ENCODE measurements around the gene CFAP300. TPM values are rescaled to one million over a fixed set of nuclear protein-coding genes. Genes with fewer than 3 reads are reported as not detected.

CFAP300 gene
- polyA plus RNA-seq, 1 of the 3 experiments (the other 2 are of a cell fraction): 1.5 TPM

GRCh38 chr11:102120437-102120973 is 73.3 kb downstream of the CFAP300 start:
- Histone ChIP-seq H3K4me1 (ENCODE audit: control insufficient read depth in 1 of 2, insufficient read depth in 2 of 2, low read depth in 1 of 2, low read length in 1 of 2) (peaks cover 0 to 57% of the 10 kb centered on the region in 2 experiments; a peak in 3 of 4 replicates), H3K9me2 (no peaks in the 10 kb centered on the region), H2AFZ (ENCODE audit: low read depth) (no peak overlapping the region), H3K36me3 (replicated peaks in 1 of 2; ENCODE audit: control insufficient read depth in 1 of 2, insufficient read depth in 2 of 2, low read length in 1 of 2) (peaks cover 3 to 57% of the 10 kb centered on the region in 2 experiments), H3K4me2 (peak overlapping the region; percentile 38), H4K20me1 (ENCODE audit: insufficient read depth) (peaks cover 25% of the 10 kb centered on the region; the same call in 1 of the 2 replicates), H3K27me3 (ENCODE audit: insufficient read depth) (no peaks in the 10 kb centered on the region), H3K27ac (ENCODE audit: low read depth in 2 of 2, low read length in 1 of 2) (peak overlapping the region in 1 of 2 experiments; percentile 97; a peak in 3 of 4 replicates), H3K4me3 (ENCODE audit: low read depth in 2 of 2, low read length in 1 of 2) (peak overlapping the region in 1 of 2 experiments; percentile 2; a peak in 1 of 4 replicates), H3F3A (replicated peaks; ENCODE audit: insufficient read depth) (peaks cover 48% of the 10 kb centered on the region), H3K9ac (peak overlapping the region; percentile 22; the same call in 1 of the 2 replicates), H3K79me2 (ENCODE audit: insufficient read depth) (peaks cover 100% of the 10 kb centered on the region), H3K9me3 (no peaks in the 10 kb centered on the region; the same call in 1 of the 2 replicates)
- ChIA-PET POLR2A (no interaction called here), CTCF (no interaction called here)
- TF ChIP-seq, protein P1, sequence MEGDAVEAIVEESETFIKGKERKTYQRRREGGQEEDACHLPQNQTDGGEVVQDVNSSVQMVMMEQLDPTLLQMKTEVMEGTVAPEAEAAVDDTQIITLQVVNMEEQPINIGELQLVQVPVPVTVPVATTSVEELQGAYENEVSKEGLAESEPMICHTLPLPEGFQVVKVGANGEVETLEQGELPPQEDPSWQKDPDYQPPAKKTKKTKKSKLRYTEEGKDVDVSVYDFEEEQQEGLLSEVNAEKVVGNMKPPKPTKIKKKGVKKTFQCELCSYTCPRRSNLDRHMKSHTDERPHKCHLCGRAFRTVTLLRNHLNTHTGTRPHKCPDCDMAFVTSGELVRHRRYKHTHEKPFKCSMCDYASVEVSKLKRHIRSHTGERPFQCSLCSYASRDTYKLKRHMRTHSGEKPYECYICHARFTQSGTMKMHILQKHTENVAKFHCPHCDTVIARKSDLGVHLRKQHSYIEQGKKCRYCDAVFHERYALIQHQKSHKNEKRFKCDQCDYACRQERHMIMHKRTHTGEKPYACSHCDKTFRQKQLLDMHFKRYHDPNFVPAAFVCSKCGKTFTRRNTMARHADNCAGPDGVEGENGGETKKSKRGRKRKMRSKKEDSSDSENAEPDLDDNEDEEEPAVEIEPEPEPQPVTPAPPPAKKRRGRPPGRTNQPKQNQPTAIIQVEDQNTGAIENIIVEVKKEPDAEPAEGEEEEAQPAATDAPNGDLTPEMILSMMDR (IDR thresholded peaks at IDR 0.05): no peak
- TF ChIP-seq, protein P2, sequence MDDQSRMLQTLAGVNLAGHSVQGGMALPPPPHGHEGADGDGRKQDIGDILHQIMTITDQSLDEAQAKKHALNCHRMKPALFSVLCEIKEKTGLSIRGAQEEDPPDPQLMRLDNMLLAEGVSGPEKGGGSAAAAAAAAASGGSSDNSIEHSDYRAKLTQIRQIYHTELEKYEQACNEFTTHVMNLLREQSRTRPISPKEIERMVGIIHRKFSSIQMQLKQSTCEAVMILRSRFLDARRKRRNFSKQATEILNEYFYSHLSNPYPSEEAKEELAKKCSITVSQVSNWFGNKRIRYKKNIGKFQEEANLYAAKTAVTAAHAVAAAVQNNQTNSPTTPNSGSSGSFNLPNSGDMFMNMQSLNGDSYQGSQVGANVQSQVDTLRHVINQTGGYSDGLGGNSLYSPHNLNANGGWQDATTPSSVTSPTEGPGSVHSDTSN (IDR thresholded peaks at IDR 0.05): 0 out of 2 replicates have a peak, but pooled peaks have one; percentile 10
- DNase-seq: no peak
- 15% methylated on average over 3 of the region's 3 CpGs for WGBS (ENCODE audit: low lambda C conversion rate)

GRCh38 chr11:102121329-102121728 is 74.1 kb downstream of the CFAP300 start:
- no peak for DNase-seq
- Histone ChIP-seq H3K27me3 (ENCODE audit: insufficient read depth) (no peaks in the 10 kb centered on the region), H3K36me3 (replicated peaks in 1 of 2; ENCODE audit: control insufficient read depth in 1 of 2, insufficient read depth in 2 of 2, low read length in 1 of 2) (peaks cover 2 to 58% of the 10 kb centered on the region in 2 experiments), H3F3A (replicated peaks; ENCODE audit: insufficient read depth) (peaks cover 39% of the 10 kb centered on the region), H3K4me1 (ENCODE audit: control insufficient read depth in 1 of 2, insufficient read depth in 2 of 2, low read depth in 1 of 2, low read length in 1 of 2) (peaks cover 0 to 49% of the 10 kb centered on the region in 2 experiments; a peak in 3 of 4 replicates), H4K20me1 (ENCODE audit: insufficient read depth) (peaks cover 25% of the 10 kb centered on the region; the same call in 1 of the 2 replicates), H3K4me2 (peak overlapping the region; percentile 38), H3K79me2 (ENCODE audit: insufficient read depth) (peaks cover 100% of the 10 kb centered on the region), H3K27ac (ENCODE audit: low read depth in 2 of 2, low read length in 1 of 2) (peak overlapping the region in 1 of 2 experiments; percentile 97; a peak in 2 of 4 replicates), H3K9me3 (peaks cover under 1% of the 10 kb centered on the region; the same call in 1 of the 2 replicates), H3K9ac (no peak overlapping the region), H2AFZ (ENCODE audit: low read depth) (no peak overlapping the region), H3K9me2 (no peaks in the 10 kb centered on the region), H3K4me3 (ENCODE audit: low read depth in 2 of 2, low read length in 1 of 2) (peak overlapping the region in 1 of 2 experiments; percentile 2; a peak in 1 of 4 replicates)
- 38% methylated on average over 2 of the region's 2 CpGs for WGBS (ENCODE audit: low lambda C conversion rate)
- POLR2A ChIA-PET: no interaction called here
- no peak for TF ChIP-seq FOXM1 (IDR thresholded peaks at IDR 0.05; ENCODE audit: low read depth)
- TF ChIP-seq, protein P3, sequence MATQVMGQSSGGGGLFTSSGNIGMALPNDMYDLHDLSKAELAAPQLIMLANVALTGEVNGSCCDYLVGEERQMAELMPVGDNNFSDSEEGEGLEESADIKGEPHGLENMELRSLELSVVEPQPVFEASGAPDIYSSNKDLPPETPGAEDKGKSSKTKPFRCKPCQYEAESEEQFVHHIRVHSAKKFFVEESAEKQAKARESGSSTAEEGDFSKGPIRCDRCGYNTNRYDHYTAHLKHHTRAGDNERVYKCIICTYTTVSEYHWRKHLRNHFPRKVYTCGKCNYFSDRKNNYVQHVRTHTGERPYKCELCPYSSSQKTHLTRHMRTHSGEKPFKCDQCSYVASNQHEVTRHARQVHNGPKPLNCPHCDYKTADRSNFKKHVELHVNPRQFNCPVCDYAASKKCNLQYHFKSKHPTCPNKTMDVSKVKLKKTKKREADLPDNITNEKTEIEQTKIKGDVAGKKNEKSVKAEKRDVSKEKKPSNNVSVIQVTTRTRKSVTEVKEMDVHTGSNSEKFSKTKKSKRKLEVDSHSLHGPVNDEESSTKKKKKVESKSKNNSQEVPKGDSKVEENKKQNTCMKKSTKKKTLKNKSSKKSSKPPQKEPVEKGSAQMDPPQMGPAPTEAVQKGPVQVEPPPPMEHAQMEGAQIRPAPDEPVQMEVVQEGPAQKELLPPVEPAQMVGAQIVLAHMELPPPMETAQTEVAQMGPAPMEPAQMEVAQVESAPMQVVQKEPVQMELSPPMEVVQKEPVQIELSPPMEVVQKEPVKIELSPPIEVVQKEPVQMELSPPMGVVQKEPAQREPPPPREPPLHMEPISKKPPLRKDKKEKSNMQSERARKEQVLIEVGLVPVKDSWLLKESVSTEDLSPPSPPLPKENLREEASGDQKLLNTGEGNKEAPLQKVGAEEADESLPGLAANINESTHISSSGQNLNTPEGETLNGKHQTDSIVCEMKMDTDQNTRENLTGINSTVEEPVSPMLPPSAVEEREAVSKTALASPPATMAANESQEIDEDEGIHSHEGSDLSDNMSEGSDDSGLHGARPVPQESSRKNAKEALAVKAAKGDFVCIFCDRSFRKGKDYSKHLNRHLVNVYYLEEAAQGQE (IDR thresholded peaks at IDR 0.05; ENCODE audit: low read depth, low read length): peak; percentile 37; the same call in 1 of the 2 replicates
- CTCF ChIA-PET: no interaction called here

Small RNA genes within 50 kb of the gene (small RNA-seq; reads per million reads assigned to genes)
- gene RNA5SP535: 0 reads per million in 7 experiments

Other genes starting within 250 kb of the CFAP300 start
- gene CEP126, start 132.4 kb upstream of the CFAP300 start, polyA plus RNA-seq (2012; rRNA removed): 1.4 and 2.1 TPM in 2 replicates
- not detected in 2 replicates for gene ANGPTL5, start 130.9 kb upstream of the CFAP300 start, polyA plus RNA-seq (2012; rRNA removed)
- gene YAP1, start 63.0 kb downstream of the CFAP300 start, polyA plus RNA-seq (2012; rRNA removed): 50.8 and 53.2 TPM in 2 replicates